Stomach (tissue), 4 donors: ENCODE measurements around the gene IFI44L.

ENCODE experiments used
- POLR2A ChIP-seq, 4 donors: fragments of 450-650 bp; IDR thresholded peaks; one replicate each; pipeline ENCODE4 v1.6.1; 2016; ENCODE audit warnings: antibody characterized with exemption in 4 of 4, control low read depth in 2 of 4, mild to moderate bottlenecking in 1 of 4, moderate library complexity in 1 of 4
- POLR2AphosphoS5 ChIP-seq, 3 donors: sonication (generic); formaldehyde crosslinking; IDR thresholded peaks; one replicate each; pipeline ENCODE4 v1.6.1; 2016; ENCODE audit warnings: antibody characterized with exemption in 3 of 3
- TF ChIP-seq, protein P1 (sequence below), 7 experiments: fragments of 450-650 bp in 4 of 7; fragments of 200-600 bp in 3 of 7; sonication (generic) in 3 of 7; IDR thresholded peaks; one replicate each; pipeline ENCODE4 v1.5.1; 2016 to 2019; ENCODE audit warnings: antibody characterized with exemption in 7 of 7, control low read depth in 2 of 7, mild to moderate bottlenecking in 1 of 7

DNA sequence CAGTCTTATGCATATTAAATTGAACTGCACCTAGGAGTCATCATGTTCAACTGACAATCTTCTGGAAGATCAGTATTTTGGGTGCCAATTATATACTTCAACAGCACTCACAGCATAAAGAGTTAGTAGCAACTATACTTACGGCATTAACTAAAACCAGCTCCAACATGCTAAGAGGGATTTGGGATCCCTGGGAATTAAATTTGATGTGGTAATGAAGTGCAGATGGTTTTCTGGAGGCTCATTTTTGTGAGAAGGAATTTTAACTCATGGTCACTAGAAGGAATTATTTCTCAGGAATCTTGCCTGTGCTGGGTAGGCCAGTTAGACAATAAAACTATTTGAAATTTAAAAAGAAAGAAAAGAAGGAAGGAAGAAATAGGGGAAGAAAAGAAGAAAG lies 47.7 kb downstream of the IFI44L start:
- TF ChIP-seq, protein P1, sequence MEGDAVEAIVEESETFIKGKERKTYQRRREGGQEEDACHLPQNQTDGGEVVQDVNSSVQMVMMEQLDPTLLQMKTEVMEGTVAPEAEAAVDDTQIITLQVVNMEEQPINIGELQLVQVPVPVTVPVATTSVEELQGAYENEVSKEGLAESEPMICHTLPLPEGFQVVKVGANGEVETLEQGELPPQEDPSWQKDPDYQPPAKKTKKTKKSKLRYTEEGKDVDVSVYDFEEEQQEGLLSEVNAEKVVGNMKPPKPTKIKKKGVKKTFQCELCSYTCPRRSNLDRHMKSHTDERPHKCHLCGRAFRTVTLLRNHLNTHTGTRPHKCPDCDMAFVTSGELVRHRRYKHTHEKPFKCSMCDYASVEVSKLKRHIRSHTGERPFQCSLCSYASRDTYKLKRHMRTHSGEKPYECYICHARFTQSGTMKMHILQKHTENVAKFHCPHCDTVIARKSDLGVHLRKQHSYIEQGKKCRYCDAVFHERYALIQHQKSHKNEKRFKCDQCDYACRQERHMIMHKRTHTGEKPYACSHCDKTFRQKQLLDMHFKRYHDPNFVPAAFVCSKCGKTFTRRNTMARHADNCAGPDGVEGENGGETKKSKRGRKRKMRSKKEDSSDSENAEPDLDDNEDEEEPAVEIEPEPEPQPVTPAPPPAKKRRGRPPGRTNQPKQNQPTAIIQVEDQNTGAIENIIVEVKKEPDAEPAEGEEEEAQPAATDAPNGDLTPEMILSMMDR (IDR thresholded peaks at IDR 0.05) = no peak
- no peak for TF ChIP-seq POLR2A (IDR thresholded peaks at IDR 0.05)
- TF ChIP-seq POLR2AphosphoS5 (IDR thresholded peaks at IDR 0.05) = no peak
